Measurements from ENCODE around the gene DCAKD. TPM values are rescaled to one million over a fixed set of nuclear protein-coding genes. Genes with fewer than 3 reads are reported as not detected.

The DCAKD gene
- total and polyA plus RNA-seq, 10 of the 15 experiments (the other 5 are each of a cell fraction or from before 2014, with no cell fraction given): 11.6 to 62.7 (median 38.3) TPM

- TF ChIP-seq ZNF687 (IDR thresholded peaks at IDR 0.05) (no peak), STAT3 (IDR thresholded peaks at IDR 0.05; ENCODE audit: low read depth, low read length) (no peak), EGR1 (IDR thresholded peaks at IDR 0.05; ENCODE audit: borderline replicate concordance in 1 of 2, low read depth in 2 of 2, low read length in 2 of 2) (no peak), STAT1 (conservative IDR thresholded peaks at IDR 0.05) (no peak), RAD51 (IDR thresholded peaks at IDR 0.05) (no peak)
- TF ChIP-seq, protein P1, sequence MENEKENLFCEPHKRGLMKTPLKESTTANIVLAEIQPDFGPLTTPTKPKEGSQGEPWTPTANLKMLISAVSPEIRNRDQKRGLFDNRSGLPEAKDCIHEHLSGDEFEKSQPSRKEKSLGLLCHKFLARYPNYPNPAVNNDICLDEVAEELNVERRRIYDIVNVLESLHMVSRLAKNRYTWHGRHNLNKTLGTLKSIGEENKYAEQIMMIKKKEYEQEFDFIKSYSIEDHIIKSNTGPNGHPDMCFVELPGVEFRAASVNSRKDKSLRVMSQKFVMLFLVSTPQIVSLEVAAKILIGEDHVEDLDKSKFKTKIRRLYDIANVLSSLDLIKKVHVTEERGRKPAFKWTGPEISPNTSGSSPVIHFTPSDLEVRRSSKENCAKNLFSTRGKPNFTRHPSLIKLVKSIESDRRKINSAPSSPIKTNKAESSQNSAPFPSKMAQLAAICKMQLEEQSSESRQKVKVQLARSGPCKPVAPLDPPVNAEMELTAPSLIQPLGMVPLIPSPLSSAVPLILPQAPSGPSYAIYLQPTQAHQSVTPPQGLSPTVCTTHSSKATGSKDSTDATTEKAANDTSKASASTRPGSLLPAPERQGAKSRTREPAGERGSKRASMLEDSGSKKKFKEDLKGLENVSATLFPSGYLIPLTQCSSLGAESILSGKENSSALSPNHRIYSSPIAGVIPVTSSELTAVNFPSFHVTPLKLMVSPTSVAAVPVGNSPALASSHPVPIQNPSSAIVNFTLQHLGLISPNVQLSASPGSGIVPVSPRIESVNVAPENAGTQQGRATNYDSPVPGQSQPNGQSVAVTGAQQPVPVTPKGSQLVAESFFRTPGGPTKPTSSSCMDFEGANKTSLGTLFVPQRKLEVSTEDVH (IDR thresholded peaks at IDR 0.05; ENCODE audit: low read depth, partially characterized antibody): no peak
Measured at GRCh38 chr17:44998646-44999045, 52.8 kb downstream of the DCAKD start (continued).
